ENCODE results near the gene SF1. TPM values are rescaled to one million over a fixed set of nuclear protein-coding genes. Genes with fewer than 3 reads are reported as not detected.

SF1 gene
- total RNA-seq, 1 experiment from 2014 or later, result 386 TPM

GRCh38 chr11:64789331-64790204, 11.2 kb upstream of the SF1 start:
- CTCF ChIA-PET, result no interaction called here
- H3K27ac Mint-ChIP-seq (ENCODE audit: unreplicated experiment), result no peak overlapping the region
- Histone ChIP-seq H3K9me3 (no peaks in the 10 kb centered on the region), H3K4me1 (no peaks in the 10 kb centered on the region), H3K27me3 (replicated peaks; ENCODE audit: control insufficient read depth, insufficient read depth, low read length) (no peaks in the 10 kb centered on the region), H3K36me3 (ENCODE audit: control insufficient read depth, insufficient read depth, low read length) (no peaks in the 10 kb centered on the region), H3K4me3 (ENCODE audit: low read depth, low read length) (no peak overlapping the region)
- no peaks in the 10 kb centered on the region for H3K9me3 Mint-ChIP-seq (ENCODE audit: unreplicated experiment)
- H3K27me3 Mint-ChIP-seq (ENCODE audit: insufficient read depth, unreplicated experiment), result no peaks in the 10 kb centered on the region
- no peak overlapping the region for H3K4me3 Mint-ChIP-seq (ENCODE audit: unreplicated experiment)
- no peaks in the 10 kb centered on the region for H3K4me1 Mint-ChIP-seq (ENCODE audit: low read depth, unreplicated experiment)
- BruUV-seq (replicated peaks), result no TSS peak
- DNase-seq, result peak in 1 of 2 experiments; percentile 21
- no peaks in the 10 kb centered on the region for H3K36me3 Mint-ChIP-seq (ENCODE audit: insufficient read depth, unreplicated experiment)
- TF ChIP-seq, protein P1, sequence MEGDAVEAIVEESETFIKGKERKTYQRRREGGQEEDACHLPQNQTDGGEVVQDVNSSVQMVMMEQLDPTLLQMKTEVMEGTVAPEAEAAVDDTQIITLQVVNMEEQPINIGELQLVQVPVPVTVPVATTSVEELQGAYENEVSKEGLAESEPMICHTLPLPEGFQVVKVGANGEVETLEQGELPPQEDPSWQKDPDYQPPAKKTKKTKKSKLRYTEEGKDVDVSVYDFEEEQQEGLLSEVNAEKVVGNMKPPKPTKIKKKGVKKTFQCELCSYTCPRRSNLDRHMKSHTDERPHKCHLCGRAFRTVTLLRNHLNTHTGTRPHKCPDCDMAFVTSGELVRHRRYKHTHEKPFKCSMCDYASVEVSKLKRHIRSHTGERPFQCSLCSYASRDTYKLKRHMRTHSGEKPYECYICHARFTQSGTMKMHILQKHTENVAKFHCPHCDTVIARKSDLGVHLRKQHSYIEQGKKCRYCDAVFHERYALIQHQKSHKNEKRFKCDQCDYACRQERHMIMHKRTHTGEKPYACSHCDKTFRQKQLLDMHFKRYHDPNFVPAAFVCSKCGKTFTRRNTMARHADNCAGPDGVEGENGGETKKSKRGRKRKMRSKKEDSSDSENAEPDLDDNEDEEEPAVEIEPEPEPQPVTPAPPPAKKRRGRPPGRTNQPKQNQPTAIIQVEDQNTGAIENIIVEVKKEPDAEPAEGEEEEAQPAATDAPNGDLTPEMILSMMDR (IDR thresholded peaks at IDR 0.05; ENCODE audit: insufficient read depth in 1 of 2, low read depth in 1 of 2, low read length in 1 of 2, severe bottlenecking in 1 of 2, unreplicated experiment in 1 of 2), result no peak
- intact Hi-C loops (cut with micrococcal nuclease; ENCODE audit: unreplicated experiment), result no loop called here
- POLR2A ChIA-PET, result interaction anchor here (0.6 kb wide), 1 partner anchor 33 kb away, joined by 3 read pairs; no protein-coding TSS in a partner anchor

- DNase-seq, result peak in 1 of 2 experiments; percentile 21
- TF ChIP-seq, protein P1 (IDR thresholded peaks at IDR 0.05; ENCODE audit: insufficient read depth in 1 of 2, low read depth in 1 of 2, low read length in 1 of 2, severe bottlenecking in 1 of 2, unreplicated experiment in 1 of 2), result no peak
- intact Hi-C loops (cut with micrococcal nuclease; ENCODE audit: unreplicated experiment), result no loop called here
- POLR2A ChIA-PET, result interaction anchor here (0.6 kb wide), 1 partner anchor 34 kb away, joined by 3 read pairs; no protein-coding TSS in a partner anchor
- Mint-ChIP-seq H3K4me1 (ENCODE audit: low read depth, unreplicated experiment) (no peaks in the 10 kb centered on the region), H3K4me3 (ENCODE audit: unreplicated experiment) (no peak overlapping the region), H3K9me3 (ENCODE audit: unreplicated experiment) (no peaks in the 10 kb centered on the region), H3K36me3 (ENCODE audit: insufficient read depth, unreplicated experiment) (no peaks in the 10 kb centered on the region), H3K27ac (ENCODE audit: unreplicated experiment) (no peak overlapping the region), H3K27me3 (ENCODE audit: insufficient read depth, unreplicated experiment) (no peaks in the 10 kb centered on the region)
- Histone ChIP-seq H3K4me1 (no peaks in the 10 kb centered on the region), H3K36me3 (ENCODE audit: control insufficient read depth, insufficient read depth, low read length) (no peaks in the 10 kb centered on the region), H3K9me3 (no peaks in the 10 kb centered on the region), H3K4me3 (ENCODE audit: low read depth, low read length) (no peak overlapping the region), H3K27me3 (replicated peaks; ENCODE audit: control insufficient read depth, insufficient read depth, low read length) (no peaks in the 10 kb centered on the region)
- BruUV-seq (replicated peaks), result no TSS peak
- CTCF ChIA-PET, result interaction anchor here (0.6 to 1.1 kb wide), 8 partner anchors 10 to 222 kb away, joined by 3 to 10 read pairs (median 4); partner anchors contain the start of genes BATF2, MAP4K2, MEN1 and SF1
These were observed 10.2 kb upstream of the SF1 start for GRCh38 chr11:64788321-64789215.
